NCI-H460 (cell line): ENCODE results near the gene PRIMPOL. TPM values are rescaled to one million over a fixed set of nuclear protein-coding genes. Genes with fewer than 3 reads are reported as not detected.
A peak's percentile ranks its signal among the peaks of the same experiment; 100 is the strongest.

Source experiments
- DNase-seq: peaks from one replicate; pipeline ENCODE4 v3.0.0-alpha.2; 2016; ENCODE audit warnings: low read depth; ENCODE audit errors: extremely low read depth
- total RNA-seq: library from RNA; depleted of rRNA; stranded (reverse); fragments of >200 nt; shearing (Covaris generic); gene quantifications from 2 replicates; pipeline ENCODE4 v1.2.3, GENCODE V29; 2014

PRIMPOL gene
- total RNA-seq, 1 experiment from 2014 or later = 20.6 TPM

GRCh38 chr4:184664445-184665210 is 15.1 kb downstream of the PRIMPOL start:
- DNase-seq = no peak

GRCh38 chr4:184666670-184667069 is 17.1 kb downstream of the PRIMPOL start:
- no peak for DNase-seq

DNA sequence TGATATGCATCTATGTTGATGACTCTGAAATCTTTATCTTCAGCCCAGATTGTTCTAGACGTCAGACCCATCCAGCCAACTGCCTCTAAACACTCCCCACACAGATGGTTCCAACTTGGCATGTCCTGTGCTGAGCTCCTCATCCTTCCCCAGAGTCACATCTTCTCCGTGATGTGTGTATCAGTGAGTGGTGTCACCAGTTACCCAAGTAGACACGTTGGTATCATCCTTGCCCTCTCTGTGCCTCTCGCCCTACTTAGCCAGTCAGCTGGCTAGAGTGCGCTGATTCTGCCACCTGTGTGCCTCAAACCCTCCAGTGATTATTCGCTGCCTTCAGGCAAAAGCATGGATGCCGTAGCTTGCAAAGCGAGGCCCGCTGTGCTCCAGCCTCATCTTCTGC is 18.6 kb downstream of the PRIMPOL start:
- DNase-seq = no peak

GRCh38 chr4:184668511-184669114 is 19.1 kb downstream of the PRIMPOL start:
- no peak for DNase-seq

DNA sequence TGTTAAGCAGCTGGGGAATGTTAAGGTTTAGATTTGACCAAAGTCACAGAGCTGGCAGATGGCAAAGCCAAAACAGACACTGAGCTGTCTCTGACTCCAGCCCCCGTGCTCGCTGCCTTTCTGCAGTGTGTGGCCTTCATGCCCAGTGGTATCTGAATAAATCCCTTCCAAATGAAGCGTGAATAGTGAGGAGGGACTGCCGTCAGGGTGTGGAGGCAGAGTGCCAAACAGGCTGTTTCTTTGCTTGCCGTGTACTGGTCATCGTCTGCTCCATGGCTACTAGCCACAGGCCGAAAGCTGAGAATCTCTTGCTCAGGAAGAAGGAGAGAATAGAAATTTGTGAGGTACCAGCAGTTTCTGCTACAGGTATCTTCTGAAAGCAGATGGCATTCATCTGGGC is 19.7 kb downstream of the PRIMPOL start:
- DNase-seq = no peak

- no peak for DNase-seq
Observed at GRCh38 chr4:184671101-184671500, 21.6 kb downstream of the PRIMPOL start.

DNA sequence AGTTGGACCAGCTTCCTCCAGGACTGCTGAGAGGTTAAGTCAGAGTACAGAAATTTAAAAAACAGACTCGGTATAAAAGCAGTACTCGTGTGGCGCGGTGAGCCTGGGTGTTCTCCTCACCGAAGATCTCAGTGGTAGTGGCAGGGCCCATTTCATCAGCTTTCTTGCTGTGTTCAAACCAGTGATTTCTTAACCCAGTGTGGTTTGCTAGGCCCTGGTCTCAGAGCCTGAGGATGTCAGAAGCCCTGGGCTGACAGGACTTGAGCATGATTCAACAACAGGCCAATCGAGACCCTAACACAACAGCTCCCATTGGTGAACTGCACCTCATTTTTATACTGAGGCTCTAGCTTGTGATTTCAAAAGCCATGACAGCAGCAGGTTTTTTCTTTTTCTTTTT is 23.2 kb downstream of the PRIMPOL start:
- no peak for DNase-seq

DNA sequence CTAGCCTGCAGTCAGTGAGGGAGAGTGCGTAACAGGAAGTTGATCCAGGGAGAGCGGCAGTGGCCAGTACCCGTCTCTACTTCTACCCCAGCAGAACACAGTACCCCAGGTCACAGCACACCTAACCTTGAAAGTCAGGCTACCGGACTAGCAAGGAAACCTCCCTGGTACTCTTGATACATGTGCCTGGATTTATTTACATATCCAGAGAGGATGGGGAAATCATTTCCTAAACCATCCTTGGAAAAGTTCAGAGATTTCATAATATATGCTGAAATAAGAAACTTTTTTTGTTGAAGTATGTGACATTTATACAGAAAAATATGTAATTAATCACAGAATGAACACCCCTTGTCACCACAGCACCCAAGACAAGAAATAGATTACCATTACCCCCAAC is 24.5 kb downstream of the PRIMPOL start:
- DNase-seq = no peak

DNA sequence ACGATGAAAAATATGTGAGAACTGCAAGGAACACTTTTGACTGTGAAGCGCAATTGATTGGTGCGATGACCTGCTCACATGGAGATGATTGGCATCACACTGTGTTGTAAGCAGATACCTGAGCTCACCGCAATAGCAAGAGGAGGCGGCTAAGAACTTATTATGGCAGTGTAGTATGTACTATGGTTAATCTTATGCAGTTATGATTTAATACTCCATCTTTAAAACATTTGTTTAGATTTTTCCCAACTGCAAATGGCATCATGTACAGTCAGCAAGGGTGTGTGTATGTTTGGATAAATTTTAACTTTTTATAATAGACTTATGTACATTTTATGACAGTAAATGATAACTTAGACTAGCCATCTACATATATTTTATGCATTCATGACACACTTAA is 25.5 kb downstream of the PRIMPOL start:
- DNase-seq = no peak

DNA sequence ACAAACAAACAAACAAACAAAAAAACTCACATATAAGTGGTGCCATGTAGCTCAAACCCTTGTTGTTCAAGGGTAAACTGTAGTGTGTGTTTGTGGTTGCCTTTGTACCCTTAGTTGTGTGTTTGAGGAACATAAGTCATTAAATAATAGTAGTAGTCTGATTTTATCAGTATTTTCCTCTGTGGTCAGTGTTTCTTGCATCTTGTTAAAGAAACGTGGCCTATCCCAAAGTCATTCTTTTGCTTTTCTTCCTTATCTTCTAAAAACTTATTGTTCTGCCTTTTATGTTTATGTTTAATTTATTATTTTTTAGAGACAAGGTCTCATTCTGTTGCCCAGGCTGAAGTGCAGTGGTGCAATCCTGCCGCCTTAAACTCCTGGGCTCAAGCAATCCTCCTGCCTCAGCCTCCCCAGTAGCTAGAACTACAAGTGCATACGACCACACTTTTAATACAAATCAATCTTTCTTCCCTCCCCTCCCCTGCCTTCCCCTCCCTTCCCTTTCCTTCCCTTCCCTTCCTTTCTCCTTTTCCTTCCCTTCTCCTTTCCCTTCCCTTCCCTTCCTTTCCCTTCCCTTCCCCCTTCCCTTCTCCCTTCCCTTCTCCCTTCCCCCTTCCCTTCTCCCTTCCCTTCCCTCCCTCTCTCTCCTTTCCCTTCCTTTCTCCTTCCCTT is 26.4 kb downstream of the PRIMPOL start:
- DNase-seq = no peak

DNA sequence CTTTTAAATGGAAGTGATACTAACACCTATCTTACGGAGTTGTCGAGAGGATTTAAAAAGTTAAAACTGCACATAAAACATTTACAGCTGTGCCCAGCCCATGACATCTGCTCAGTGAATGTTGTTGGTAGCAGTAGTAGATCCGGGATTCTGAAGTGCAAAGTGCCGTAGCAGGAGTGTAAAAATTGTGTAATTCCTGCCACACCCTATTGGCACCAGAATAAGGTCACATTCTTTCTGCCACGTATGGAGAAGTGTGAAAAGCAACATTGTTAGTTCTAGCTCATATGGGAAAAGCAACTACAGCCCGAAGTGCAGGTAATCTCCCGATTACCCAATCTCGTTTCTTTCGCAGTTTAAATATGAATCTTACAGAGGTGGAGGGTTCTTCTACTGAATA is 31.2 kb downstream of the PRIMPOL start:
- peak; percentile 82 for DNase-seq

- no peak for DNase-seq
Observed at GRCh38 chr4:184681916-184682315, 32.4 kb downstream of the PRIMPOL start.

DNA sequence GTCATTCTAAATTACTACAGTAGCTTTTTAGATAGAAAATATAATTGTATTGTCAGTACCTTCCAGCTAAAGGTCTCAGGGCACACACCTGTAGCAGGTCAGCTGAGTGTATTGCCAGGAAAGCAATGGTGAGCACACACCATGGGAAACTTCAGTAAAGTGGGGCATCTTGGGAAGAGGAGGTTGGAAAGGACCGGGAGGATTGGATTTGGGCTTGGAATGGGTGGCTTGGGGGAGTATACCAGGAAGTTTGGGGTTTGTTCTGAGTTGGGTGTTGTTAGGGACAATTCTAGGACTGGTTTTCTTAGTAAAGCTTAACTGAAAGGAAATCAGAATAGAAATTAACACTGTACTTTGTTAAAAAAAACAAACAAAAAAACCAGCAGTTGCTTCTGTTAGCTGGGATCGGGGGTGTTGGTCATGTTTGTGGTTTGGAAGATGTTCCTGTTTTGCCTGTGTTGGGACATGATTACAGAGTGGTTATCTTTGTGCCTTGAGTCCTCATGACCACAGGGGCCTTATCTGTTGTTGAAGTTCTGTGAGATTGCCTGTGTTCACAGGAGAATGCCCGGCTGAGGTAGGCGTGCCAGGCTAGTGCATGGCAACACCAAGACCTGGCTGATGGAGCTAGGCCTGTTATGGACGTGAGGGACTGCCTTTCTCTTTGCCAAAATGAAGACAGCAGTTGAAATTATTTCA is 35.1 kb downstream of the PRIMPOL start:
- DNase-seq = no peak

DNA sequence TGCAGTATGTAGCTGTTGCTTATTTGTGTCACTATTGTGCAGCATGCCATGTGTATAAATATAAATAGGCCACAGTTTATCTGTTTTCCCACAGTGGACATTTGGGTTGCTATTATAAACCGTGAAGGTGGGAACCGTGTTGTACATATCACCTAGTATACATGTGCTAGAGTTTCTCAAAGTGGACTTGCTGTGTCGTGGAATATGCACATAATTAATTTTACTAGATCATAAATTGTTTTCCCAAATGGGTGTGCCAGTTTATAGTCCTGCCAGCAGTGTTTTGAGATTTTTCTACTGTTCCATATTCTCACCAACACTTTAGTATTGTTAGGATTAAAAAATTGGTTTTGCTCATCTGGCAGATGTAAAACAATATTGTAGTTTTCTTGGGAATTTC is 38.5 kb downstream of the PRIMPOL start:
- peak; percentile 52 for DNase-seq

- peak; percentile 83 for DNase-seq
Observed at GRCh38 chr4:184688447-184688846, 38.9 kb downstream of the PRIMPOL start.

GRCh38 chr4:184689681-184690080 is 40.1 kb downstream of the PRIMPOL start:
- DNase-seq = no peak

GRCh38 chr4:184693056-184693455 is 43.5 kb downstream of the PRIMPOL start:
- no peak for DNase-seq

GRCh38 chr4:184694412-184694956 is 44.9 kb downstream of the PRIMPOL start:
- no peak for DNase-seq

GRCh38 chr4:184695178-184695896 is 45.8 kb downstream of the PRIMPOL start:
- DNase-seq = no peak

DNA sequence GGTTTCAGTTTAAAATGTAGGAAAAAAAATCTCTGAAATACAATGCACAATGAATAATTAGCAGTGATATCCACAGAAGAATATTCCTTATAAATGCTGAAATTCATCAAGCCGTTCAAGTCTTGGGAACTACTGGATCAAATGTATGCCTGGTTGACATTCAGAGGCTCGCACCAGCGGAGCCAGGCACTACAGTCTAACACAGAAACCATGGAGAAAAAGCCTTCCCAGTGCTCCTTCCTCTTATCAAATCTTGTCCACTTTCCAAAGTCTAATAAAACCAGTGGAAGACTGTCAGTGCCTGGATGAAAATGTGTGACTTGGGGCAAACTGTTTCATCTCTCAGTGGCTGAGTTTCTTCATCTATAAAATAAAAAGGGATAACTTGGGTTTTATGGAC is 48.4 kb downstream of the PRIMPOL start:
- DNase-seq = no peak
